ENCODE measurements around the gene EGF.

Gene EGF

GRCh38 chr4:109876634-109877265 lies 35.9 kb upstream of the EGF start:
- no peak for TF ChIP-seq CTCF (IDR thresholded peaks at IDR 0.05)

GRCh38 chr4:109877400-109877799 lies 35.3 kb upstream of the EGF start:
- no peak for TF ChIP-seq CTCF (IDR thresholded peaks at IDR 0.05)

- TF ChIP-seq CTCF (IDR thresholded peaks at IDR 0.05) = no peak
Measured at GRCh38 chr4:109878355-109878754, 34.3 kb upstream of the EGF start.

- TF ChIP-seq CTCF (IDR thresholded peaks at IDR 0.05) = no peak
Measured at GRCh38 chr4:109879081-109879480, 33.6 kb upstream of the EGF start.

GRCh38 chr4:109879636-109880314 lies 32.9 kb upstream of the EGF start:
- TF ChIP-seq CTCF (IDR thresholded peaks at IDR 0.05) = no peak

GRCh38 chr4:109886303-109886702 lies 26.4 kb upstream of the EGF start:
- TF ChIP-seq CTCF (IDR thresholded peaks at IDR 0.05) = no peak

- TF ChIP-seq CTCF (IDR thresholded peaks at IDR 0.05) = no peak
Measured at GRCh38 chr4:109887071-109887470, 25.6 kb upstream of the EGF start.
